Small intestine (tissue), 7 donors: ENCODE data around the gene MAU2. TPM values are rescaled to one million over a fixed set of nuclear protein-coding genes. Genes with fewer than 3 reads are reported as not detected.

Experiments used
- DNase-seq, 2 donors: peaks; one replicate each; pipeline versions ENCODE4 v3.0.0 to v3.0.0-alpha.2; 2013
- FAIRE-seq: peaks from 2 replicates; lab custom pipeline; 2012; peaks lifted over from hg19 to GRCh38; lab: Jason Lieb, UNC
- H3K27ac ChIP-seq, 3 donors: one replicate each; pipeline ENCODE4 v1.5.1; 2013; ENCODE audit warnings: low read length in 2 of 3, mild to moderate bottlenecking in 2 of 3, control low read depth in 1 of 3, inconsistent platforms in 1 of 3, low read depth in 1 of 3, moderate library complexity in 1 of 3
- H3K27me3 ChIP-seq, 3 donors: one replicate each; pipeline ENCODE4 v1.6.1; 2013; ENCODE audit warnings: low read length in 3 of 3, inconsistent platforms in 1 of 3; ENCODE audit not compliant: control insufficient read depth in 3 of 3, insufficient read depth in 3 of 3
- H3K36me3 ChIP-seq, 3 donors: one replicate each; pipeline ENCODE4 v1.6.1; 2013; ENCODE audit warnings: low read length in 3 of 3, inconsistent platforms in 1 of 3, low read depth in 1 of 3, mild to moderate bottlenecking in 1 of 3, moderate library complexity in 1 of 3; ENCODE audit not compliant: control insufficient read depth in 3 of 3, insufficient read depth in 2 of 3
- H3K4me1 ChIP-seq, 3 donors: one replicate each; pipeline ENCODE4 v1.6.1; 2013; ENCODE audit warnings: low read length in 2 of 3, inconsistent platforms in 1 of 3, low read depth in 1 of 3, mild to moderate bottlenecking in 1 of 3, moderate library complexity in 1 of 3; ENCODE audit not compliant: control insufficient read depth in 3 of 3, insufficient read depth in 2 of 3
- H3K4me3 ChIP-seq, 3 donors: one replicate each; pipeline ENCODE4 v1.5.1; 2013; ENCODE audit warnings: low read length in 3 of 3, control low read depth in 1 of 3, inconsistent platforms in 1 of 3, low read depth in 1 of 3, mild to moderate bottlenecking in 1 of 3, moderate library complexity in 1 of 3
- H3K9me3 ChIP-seq, 2 donors: one replicate each; pipeline ENCODE4 v1.6.1; 2013; ENCODE audit warnings: low read depth in 1 of 2, low read length in 1 of 2; ENCODE audit not compliant: control insufficient read depth in 2 of 2, insufficient read depth in 1 of 2
- WGBS, 3 donors: extraction: QIAGEN DNeasy Blood & Tissue Kit; methylation state at CpG; one replicate each; pipeline ENCODE4 v1.1.7; 2013; 5-methylcytosine and 5-hydroxymethylcytosine counted together
- polyA plus RNA-seq, 4 donors: library from polyadenylated mRNA; stranded (reverse) in 3 of 4; unstranded in 1 of 4; fragments of 200-250 nt in 3 of 4; fragments of 120-200 nt in 1 of 4; gene quantifications; one replicate each; pipeline versions ENCODE4 v1.2.1 to v1.2.3, GENCODE V29; 2013
- donor health status: healthy with polysubstance abuse.
- donor health status: control.
- donor health status: control.
- donor health status: Bipolar disorder and iron deficiency.
- donor health status: healthy.

The MAU2 gene
- polyA plus RNA-seq, 4 donors = 11.6 to 51.3 (median 18.6) TPM

DNA sequence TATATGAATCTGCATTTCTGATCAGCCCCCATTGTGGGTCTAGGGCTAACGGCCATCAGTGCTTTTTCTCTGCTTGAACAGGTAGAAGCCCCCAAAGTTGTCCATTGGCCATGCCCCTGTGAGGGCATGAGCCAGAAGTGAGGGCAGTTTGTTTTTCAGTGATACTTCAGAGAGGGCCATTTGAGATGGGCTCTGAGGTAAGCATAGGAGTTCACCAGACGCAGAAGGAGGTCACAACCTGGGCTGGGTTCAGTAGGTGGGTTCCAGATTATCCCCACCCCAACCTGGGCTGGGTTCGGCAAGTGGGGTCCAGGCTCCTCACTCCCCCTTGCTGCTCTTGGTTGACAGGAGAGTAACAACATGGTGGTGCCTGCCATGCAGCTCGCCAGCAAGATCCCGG lies 33.4 kb downstream of the MAU2 start:
- no peak overlapping the region for H3K4me3 ChIP-seq
- no peaks in the 10 kb centered on the region for H3K27me3 ChIP-seq
- DNase-seq (no peak), FAIRE-seq (no peak)
- H3K36me3 ChIP-seq = peaks cover 26 to 88% (median 29%) of the 10 kb centered on the region in 3 donors
- no peaks in the 10 kb centered on the region for H3K4me1 ChIP-seq
- WGBS, 3 donors = 95 to 98% (median 97%) methylated on average over 5 of the region's 5 CpGs
- H3K9me3 ChIP-seq = no peaks in the 10 kb centered on the region
- no peak overlapping the region for H3K27ac ChIP-seq

GRCh38 chr19:19354932-19355331 lies 34.3 kb downstream of the MAU2 start:
- Histone ChIP-seq H3K4me1 (no peaks in the 10 kb centered on the region), H3K36me3 (peaks cover 21 to 84% (median 22%) of the 10 kb centered on the region in 3 donors), H3K4me3 (no peak overlapping the region), H3K9me3 (no peaks in the 10 kb centered on the region), H3K27ac (no peak overlapping the region), H3K27me3 (no peaks in the 10 kb centered on the region)
- WGBS, 3 donors = 94 to 96% (median 95%) methylated on average over 11 of the region's 11 CpGs
- DNase-seq = no peak
- no peak for FAIRE-seq

- Histone ChIP-seq H3K27ac (no peak overlapping the region), H3K4me1 (no peaks in the 10 kb centered on the region), H3K27me3 (no peaks in the 10 kb centered on the region), H3K4me3 (no peak overlapping the region), H3K36me3 (peaks cover 21 to 81% (median 22%) of the 10 kb centered on the region in 3 donors), H3K9me3 (no peaks in the 10 kb centered on the region)
- no peak for DNase-seq
- WGBS, 3 donors = 93 to 95% (median 93%) methylated on average over 18 of the region's 18 CpGs
- FAIRE-seq = no peak
Observed at GRCh38 chr19:19355606-19356139, 35.0 kb downstream of the MAU2 start.

GRCh38 chr19:19356500-19356899 lies 35.9 kb downstream of the MAU2 start:
- peaks cover 19 to 72% (median 21%) of the 10 kb centered on the region in 3 donors for H3K36me3 ChIP-seq
- no peaks in the 10 kb centered on the region for H3K4me1 ChIP-seq
- no peaks in the 10 kb centered on the region for H3K27me3 ChIP-seq
- H3K9me3 ChIP-seq = no peaks in the 10 kb centered on the region
- WGBS, 3 donors = 89 to 95% (median 94%) methylated on average over 11 of the region's 11 CpGs
- FAIRE-seq (no peak), DNase-seq (no peak)
- H3K4me3 ChIP-seq = no peak overlapping the region
- no peak overlapping the region for H3K27ac ChIP-seq

- FAIRE-seq (no peak), DNase-seq (no peak)
- peaks cover 19 to 68% (median 21%) of the 10 kb centered on the region in 3 donors for H3K36me3 ChIP-seq
- H3K27ac ChIP-seq = no peak overlapping the region
- WGBS, 3 donors = 87 to 91% (median 90%) methylated on average over 12 to 13 of the region's 13 CpGs
- no peaks in the 10 kb centered on the region for H3K27me3 ChIP-seq
- no peaks in the 10 kb centered on the region for H3K4me1 ChIP-seq
- H3K4me3 ChIP-seq = no peak overlapping the region
- no peaks in the 10 kb centered on the region for H3K9me3 ChIP-seq
Observed at GRCh38 chr19:19356901-19357566, 36.4 kb downstream of the MAU2 start.

- DNase-seq = peak; percentile 80 to 85
- peak overlapping the region in 1 of 3 donors; percentile 17 for H3K27ac ChIP-seq
- peaks cover 1 to 27% (median 5%) of the 10 kb centered on the region in 3 donors for H3K36me3 ChIP-seq
- H3K27me3 ChIP-seq = no peaks in the 10 kb centered on the region
- H3K4me3 ChIP-seq = no peak overlapping the region
- 3 to 9% (median 8%) methylated on average over 14 of the region's 14 CpGs for WGBS, 3 donors
- H3K9me3 ChIP-seq = no peaks in the 10 kb centered on the region
- no peak for FAIRE-seq
- peaks cover 0 to 4% (median 0%) of the 10 kb centered on the region in 3 donors for H3K4me1 ChIP-seq
Observed at GRCh38 chr19:19361075-19361594, 40.5 kb downstream of the MAU2 start.

DNA sequence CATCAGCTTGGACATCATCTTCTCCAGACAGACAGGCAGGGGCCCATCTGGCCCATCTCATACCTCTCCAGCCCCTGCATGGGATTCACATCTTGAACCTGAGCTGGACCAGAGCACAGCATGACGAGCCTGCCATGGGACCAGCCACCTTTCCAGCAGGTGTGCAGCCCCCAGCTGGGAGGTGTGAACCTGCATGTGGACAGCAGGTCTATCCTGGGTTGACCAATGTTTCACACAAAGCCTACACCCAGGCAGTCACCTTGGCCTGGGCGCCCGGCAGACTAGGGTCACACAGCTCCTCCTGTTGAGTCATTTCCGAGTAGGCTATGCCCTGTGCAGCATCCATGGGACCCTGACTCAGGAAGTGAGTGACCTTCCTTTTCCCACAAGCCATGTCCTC lies 41.4 kb downstream of the MAU2 start:
- FAIRE-seq (no peak), DNase-seq (no peak)
- Histone ChIP-seq H3K4me3 (no peak overlapping the region), H3K9me3 (no peaks in the 10 kb centered on the region), H3K27ac (no peak overlapping the region), H3K4me1 (peaks cover 0 to 4% (median 0%) of the 10 kb centered on the region in 3 donors), H3K36me3 (peaks cover 0 to 18% (median 0%) of the 10 kb centered on the region in 3 donors), H3K27me3 (no peaks in the 10 kb centered on the region)
- 88 to 96% (median 94%) methylated on average over 4 of the region's 4 CpGs for WGBS, 3 donors

DNA sequence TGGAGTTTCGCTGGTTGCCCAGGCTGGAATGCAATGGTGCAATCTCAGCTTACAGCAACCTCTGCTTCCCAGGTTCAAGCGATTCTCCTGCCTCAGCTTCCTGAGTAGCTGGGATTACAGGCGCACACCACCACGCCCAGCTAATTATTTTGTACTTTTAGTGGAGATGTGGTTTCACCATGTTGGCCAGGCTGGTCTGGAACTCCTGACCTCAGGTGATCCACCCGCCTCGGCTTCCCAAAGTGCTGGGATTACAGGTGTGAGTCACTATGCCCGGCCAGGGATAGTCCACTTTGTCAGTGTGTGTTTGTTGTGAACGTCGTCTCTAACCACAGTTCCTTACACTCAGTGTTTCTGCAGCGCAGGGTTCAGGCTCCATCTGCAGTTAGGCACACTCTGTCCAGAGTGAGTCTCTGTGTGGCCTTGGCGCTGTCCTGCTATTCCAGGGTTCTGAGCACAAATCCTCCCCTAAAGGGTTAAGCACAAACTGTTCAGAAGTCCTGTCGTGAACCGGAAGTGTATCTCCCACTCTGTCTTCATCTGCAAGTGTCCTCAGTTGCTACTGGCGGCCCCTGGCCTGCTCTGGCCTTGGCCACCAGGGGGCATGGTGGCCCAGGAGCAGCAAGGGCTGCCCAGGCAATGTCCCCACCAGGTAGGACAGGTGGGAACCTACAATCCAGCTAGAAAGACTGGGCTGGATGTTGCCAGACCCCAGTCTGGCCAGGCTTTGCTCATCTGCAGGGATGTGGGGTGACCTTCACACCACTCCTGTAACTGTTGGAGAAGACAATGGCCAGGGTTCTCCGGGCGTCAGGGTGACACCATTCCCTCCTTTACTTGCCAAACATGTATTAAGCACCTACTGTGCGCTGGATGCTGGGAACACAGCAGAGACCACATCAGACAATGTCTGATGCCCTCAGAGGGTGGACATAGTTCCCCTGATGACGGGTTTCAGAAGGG lies 46.1 kb downstream of the MAU2 start:
- no peak for FAIRE-seq
- WGBS, 3 donors = 26 to 46% (median 36%) methylated on average over 17 to 18 of the region's 18 CpGs
- H3K4me3 ChIP-seq = no peak overlapping the region

More for the DNA sequence above, 46.1 kb downstream of the MAU2 start:
- Histone ChIP-seq H3K9me3 (no peaks in the 10 kb centered on the region), H3K27ac (no peak overlapping the region), H3K4me1 (peaks cover 0 to 4% (median 0%) of the 10 kb centered on the region in 3 donors), H3K36me3 (peaks cover 0 to 4% (median 0%) of the 10 kb centered on the region in 3 donors), H3K27me3 (no peaks in the 10 kb centered on the region)
- peak; percentile 86 to 89 for DNase-seq
